ENCODE results near the gene ATP6V1C2. TPM values are rescaled to one million over a fixed set of nuclear protein-coding genes. Genes with fewer than 3 reads are reported as not detected.

Gene ATP6V1C2
- total and polyA plus RNA-seq, 9 of the 15 experiments (the other 6 are each of a cell fraction or from before 2014, with no cell fraction given) = 0.01 to 0.31 (median 0.10) TPM; not detected in 4

- no peak for TF ChIP-seq FOXP4 (CRISPR knock-in tag; IDR thresholded peaks at IDR 0.05; ENCODE audit: borderline replicate concordance)
- TF ChIP-seq ZNF644 (tag; IDR thresholded peaks at IDR 0.05; ENCODE audit: low read depth) = no peak
- TF ChIP-seq TCF3 (CRISPR knock-in tag; IDR thresholded peaks at IDR 0.05) = no peak
- TF ChIP-seq TCF7 (IDR thresholded peaks at IDR 0.05; ENCODE audit: borderline replicate concordance) = no peak
- TF ChIP-seq ARHGAP35 (IDR thresholded peaks at IDR 0.05; ENCODE audit: partially characterized antibody) = no peak
- TF ChIP-seq GTF2A2 (tag; IDR thresholded peaks at IDR 0.05) = no peak
- TF ChIP-seq ZNF444 (CRISPR knock-in tag; IDR thresholded peaks at IDR 0.05) = no peak
Measured at GRCh38 chr2:10764896-10765295, 43.5 kb downstream of the ATP6V1C2 start (continued).

- Histone ChIP-seq H3K9me1 (ENCODE audit: control insufficient read depth, insufficient read depth, low read length) (no peaks in the 10 kb centered on the region), H2AFZ (ENCODE audit: low read depth, low read length) (no peak overlapping the region), H3K4me3 (no peak overlapping the region), H3K4me2 (ENCODE audit: insufficient read depth, low read length) (no peak overlapping the region), H3K9me3 (replicated peaks; ENCODE audit: control insufficient read depth, insufficient read depth, low read depth, low read length) (no peaks in the 10 kb centered on the region), H3K27ac (ENCODE audit: extremely low read depth, low read depth, low read length) (no peak overlapping the region), H4K20me1 (replicated peaks; ENCODE audit: control insufficient read depth, insufficient read depth, low read length) (no peaks in the 10 kb centered on the region; the same call in 1 of the 2 replicates), H3K9ac (ENCODE audit: insufficient read depth in 1 of 2, low read depth in 2 of 2, low read length in 2 of 2) (no peak overlapping the region), H3K36me3 (ENCODE audit: control insufficient read depth, insufficient read depth, low read length) (no peaks in the 10 kb centered on the region), H3K27me3 (ENCODE audit: control insufficient read depth in 2 of 2, insufficient read depth in 2 of 2, low read length in 2 of 2) (peaks cover 31 to 77% of the 10 kb centered on the region in 2 experiments; a peak in 4 of 5 replicates), H3K79me2 (ENCODE audit: control insufficient read depth, insufficient read depth, low read length) (no peaks in the 10 kb centered on the region), H3K4me1 (replicated peaks in 1 of 2; ENCODE audit: control insufficient read depth in 2 of 2, insufficient read depth in 2 of 2, low read length in 2 of 2) (peaks cover 6 to 8% of the 10 kb centered on the region in 2 experiments; a peak in 3 of 5 replicates)
- TF ChIP-seq ZBTB26 (CRISPR knock-in tag; IDR thresholded peaks at IDR 0.05) (no peak), RBM25 (IDR thresholded peaks at IDR 0.05; ENCODE audit: low read depth, low read length, severe bottlenecking) (no peak), HNRNPL (IDR thresholded peaks at IDR 0.05; ENCODE audit: low read depth, low read length) (no peak), MLX (CRISPR knock-in tag; conservative IDR thresholded peaks at IDR 0.05) (no peak), ZNF24 (IDR thresholded peaks at IDR 0.05) (no peak), NFRKB (IDR thresholded peaks at IDR 0.05; ENCODE audit: low read depth) (no peak), CEBPB (tag; IDR thresholded peaks at IDR 0.05) (no peak), EP400 (IDR thresholded peaks at IDR 0.05) (no peak), MAFG (tag; conservative IDR thresholded peaks at IDR 0.05) (no peak)
- CTCF ChIA-PET (ENCODE audit: low intra/inter-chr PET ratio) = no interaction called here
- intact Hi-C loops (cut with micrococcal nuclease) (no loop called here), in situ Hi-C loops (cut with MboI) (no loop called here)
- DNase-seq (ENCODE audit: extremely low read depth in 1 of 4, low spot score in 3 of 4) = peak in 1 of 4 experiments; percentile 41
- no peak for ATAC-seq
- no TSS peak for BruUV-seq (replicated peaks)
- POLR2A ChIA-PET = interaction anchor here (0.6 to 0.8 kb wide), 4 partner anchors 17 to 628 kb away, joined by 3 to 5 read pairs (median 4); partner anchors contain the start of gene NOL10
- 9% methylated on average over 3 of the region's 5 CpGs for WGBS (ENCODE audit: insufficient coverage, low coverage, missing lambda C conversion rate)
- no peak for FAIRE-seq
Measured at GRCh38 chr2:10765461-10765860, 44.0 kb downstream of the ATP6V1C2 start.

Data from K562 (cell line).